ENCODE results near the gene EEF2KMT.

DNA sequence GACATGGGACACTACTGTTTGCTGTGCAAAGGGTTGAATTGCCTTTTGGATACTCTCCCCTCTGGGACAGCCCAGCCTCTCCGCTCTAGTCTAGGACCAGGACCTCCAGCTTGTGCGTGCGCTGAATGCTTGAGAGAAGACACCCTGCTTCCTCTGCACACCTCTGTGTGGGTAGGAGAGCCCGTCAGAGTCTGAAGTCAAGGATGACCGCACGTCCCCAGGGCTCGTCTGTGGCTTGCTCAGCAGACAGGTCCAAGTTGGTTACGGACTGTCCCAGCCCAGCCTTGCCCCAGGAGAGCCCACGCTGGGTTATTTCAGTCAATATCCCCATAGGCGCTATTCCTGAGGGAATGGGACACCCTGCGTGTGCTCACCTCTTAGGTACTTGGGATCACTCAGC lies 35.5 kb downstream of the EEF2KMT start:
- TF ChIP-seq CTCF (IDR thresholded peaks at IDR 0.05) = no peak
- no peak for TF ChIP-seq EP300 (IDR thresholded peaks at IDR 0.05)
